GM13976 (cell line): ENCODE measurements around the gene SBSN.
A peak's percentile ranks its signal among the peaks of the same experiment; 100 is the strongest.

Experiments used
- DNase-seq: peaks from one replicate; pipeline ENCODE4 v3.0.0; 2012; ENCODE audit warnings: low spot score
- in situ Hi-C: fragments of 300-500 bp; cut with MboI; formaldehyde crosslinking; loops from one replicate; pipeline ENCODE4 v1.12.0; 2022; ENCODE audit warnings: low sequenced_read_pairs, mixed read lengths, inconsistent platforms; ENCODE audit not compliant: unreplicated experiment
- TF ChIP-seq, protein P1 (sequence below): IDR thresholded peaks from 2 replicates; pipeline ENCODE4 v1.5.1; 2012; ENCODE audit warnings: borderline replicate concordance, mild to moderate bottlenecking; ENCODE audit not compliant: insufficient read depth; ENCODE audit errors: extremely low read depth, missing control alignments, control extremely low read depth

The SBSN gene

DNA sequence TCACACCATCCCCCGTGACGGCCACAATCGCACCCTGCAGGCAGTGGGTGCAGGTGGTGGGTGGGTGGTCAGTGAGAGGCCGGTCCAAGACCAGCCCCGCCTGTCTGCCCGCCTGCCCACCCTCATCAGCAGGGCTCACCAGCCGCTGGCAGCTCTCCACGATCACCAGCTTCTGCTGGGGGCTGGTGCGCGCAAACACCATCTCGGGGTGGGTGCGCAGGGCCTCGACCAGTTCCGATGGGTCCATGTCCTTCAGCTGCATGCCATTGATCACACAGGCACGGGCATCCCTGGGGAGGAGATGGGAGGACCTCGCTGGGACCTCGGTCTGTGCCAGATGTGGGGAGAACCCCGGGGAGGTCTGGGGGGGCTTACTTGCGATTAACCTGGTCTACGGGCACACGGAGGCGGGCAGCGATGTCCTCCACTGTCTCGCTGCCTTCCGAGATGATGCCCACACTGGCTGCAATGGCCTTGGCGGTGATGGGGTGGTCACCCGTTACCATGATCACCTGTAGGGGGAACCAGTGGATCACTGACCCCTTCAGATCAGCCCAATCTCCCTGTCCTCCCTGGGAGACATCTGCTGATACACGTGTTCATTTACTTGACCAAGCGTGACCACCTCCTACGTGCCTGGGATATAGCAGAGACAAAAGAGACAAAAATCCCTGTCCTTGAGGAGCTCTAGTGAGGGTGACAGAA, 27.3 kb upstream of the SBSN start:
- in situ Hi-C loops: no loop called here
- TF ChIP-seq, protein P1, sequence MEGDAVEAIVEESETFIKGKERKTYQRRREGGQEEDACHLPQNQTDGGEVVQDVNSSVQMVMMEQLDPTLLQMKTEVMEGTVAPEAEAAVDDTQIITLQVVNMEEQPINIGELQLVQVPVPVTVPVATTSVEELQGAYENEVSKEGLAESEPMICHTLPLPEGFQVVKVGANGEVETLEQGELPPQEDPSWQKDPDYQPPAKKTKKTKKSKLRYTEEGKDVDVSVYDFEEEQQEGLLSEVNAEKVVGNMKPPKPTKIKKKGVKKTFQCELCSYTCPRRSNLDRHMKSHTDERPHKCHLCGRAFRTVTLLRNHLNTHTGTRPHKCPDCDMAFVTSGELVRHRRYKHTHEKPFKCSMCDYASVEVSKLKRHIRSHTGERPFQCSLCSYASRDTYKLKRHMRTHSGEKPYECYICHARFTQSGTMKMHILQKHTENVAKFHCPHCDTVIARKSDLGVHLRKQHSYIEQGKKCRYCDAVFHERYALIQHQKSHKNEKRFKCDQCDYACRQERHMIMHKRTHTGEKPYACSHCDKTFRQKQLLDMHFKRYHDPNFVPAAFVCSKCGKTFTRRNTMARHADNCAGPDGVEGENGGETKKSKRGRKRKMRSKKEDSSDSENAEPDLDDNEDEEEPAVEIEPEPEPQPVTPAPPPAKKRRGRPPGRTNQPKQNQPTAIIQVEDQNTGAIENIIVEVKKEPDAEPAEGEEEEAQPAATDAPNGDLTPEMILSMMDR: no peak
- DNase-seq: peak; percentile 66

DNA sequence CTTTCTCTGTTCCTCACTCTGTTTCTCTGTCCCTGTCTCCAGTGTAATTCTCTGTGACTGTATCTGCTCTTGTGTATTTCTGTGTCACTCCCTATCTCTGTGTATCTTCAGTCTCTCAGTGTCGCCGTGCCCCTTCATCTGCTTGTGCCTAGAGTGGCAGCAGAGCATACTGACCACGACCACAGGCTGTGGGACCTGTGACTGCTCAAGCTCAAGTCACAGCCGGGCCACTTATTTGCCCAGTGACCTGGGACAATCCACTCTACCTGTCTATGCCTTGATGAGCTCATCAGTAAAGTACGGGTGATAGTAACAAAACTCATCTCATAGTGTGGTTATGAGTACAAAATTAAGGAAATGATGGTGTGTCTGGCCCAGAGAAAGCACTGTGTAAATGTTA, 26.0 kb upstream of the SBSN start:
- in situ Hi-C loops: no loop called here
- no peak for DNase-seq

DNA sequence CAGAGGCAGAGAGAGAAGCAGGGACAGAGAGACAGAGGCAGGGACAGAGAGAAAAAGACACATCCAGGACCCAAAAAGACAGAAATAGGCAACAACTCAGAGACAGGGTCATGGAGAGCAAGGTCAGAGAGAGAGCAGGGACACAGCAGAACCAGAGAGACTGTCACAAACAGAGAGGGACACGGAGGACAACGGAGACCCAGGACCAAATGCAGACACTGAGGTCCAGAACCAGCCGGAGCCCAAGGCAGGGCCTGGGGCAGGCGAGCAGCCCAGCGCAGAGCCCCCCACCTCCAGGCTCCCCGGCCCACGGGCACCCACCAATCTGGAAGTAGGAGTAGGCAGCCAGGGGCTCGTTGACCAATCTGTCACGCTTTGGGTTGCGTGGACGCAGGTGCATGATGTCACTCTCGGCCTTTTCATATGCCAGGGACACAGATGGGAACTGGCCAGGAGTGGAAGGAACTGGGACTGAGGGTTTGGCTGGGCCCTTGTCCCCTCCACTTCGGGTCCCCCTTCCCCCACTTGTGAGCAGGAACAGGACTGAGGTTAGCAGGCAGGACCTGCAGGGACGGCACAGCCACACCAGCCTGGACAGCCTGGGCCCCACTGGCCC, 25.4 kb upstream of the SBSN start:
- TF ChIP-seq, protein P1: no peak
- in situ Hi-C loops: no loop called here
- DNase-seq: no peak

More for the DNA sequence above, 26.0 kb upstream of the SBSN start:
- TF ChIP-seq, protein P1: no peak

DNA sequence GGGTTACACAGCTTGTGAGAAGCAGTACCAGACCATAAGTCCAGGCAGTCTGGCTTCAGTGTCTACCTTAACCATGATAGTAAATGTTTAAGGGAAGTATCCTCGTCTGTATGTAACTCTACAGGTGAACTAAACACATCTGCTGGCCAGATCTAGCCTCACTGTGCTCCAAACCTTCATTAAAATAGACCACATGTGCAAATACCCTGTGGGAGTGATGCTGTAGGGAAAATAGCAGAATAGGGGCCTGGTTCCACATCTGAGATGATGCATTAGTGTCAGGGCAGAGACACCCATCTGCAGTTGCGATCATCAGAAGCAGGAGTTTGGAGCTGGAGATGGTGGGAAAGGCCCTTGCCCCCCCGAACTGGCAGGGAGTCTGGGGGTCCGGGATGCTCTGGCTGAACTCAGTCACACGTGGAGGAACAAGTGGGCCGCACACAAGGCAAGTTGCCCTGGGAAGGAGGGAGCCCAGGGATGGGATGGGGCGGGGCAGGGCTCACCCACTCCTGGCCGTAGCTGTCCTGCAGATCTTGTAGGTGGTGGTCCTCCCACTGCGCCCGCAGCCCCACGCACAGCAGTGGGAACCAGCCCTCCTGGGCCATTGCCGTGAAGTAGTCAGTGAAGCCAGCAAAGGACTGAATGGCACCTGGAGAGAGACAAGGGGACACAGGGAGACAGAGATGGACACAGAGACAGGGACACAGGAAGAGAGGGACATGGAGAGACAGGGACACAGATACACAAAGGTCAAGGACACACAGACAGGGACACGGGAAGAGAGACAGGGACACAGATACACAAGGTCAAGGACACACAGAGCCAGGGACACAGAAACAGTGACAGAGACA, 24.6 kb upstream of the SBSN start:
- no peak for DNase-seq
- TF ChIP-seq, protein P1: no peak
- in situ Hi-C loops: no loop called here

DNA sequence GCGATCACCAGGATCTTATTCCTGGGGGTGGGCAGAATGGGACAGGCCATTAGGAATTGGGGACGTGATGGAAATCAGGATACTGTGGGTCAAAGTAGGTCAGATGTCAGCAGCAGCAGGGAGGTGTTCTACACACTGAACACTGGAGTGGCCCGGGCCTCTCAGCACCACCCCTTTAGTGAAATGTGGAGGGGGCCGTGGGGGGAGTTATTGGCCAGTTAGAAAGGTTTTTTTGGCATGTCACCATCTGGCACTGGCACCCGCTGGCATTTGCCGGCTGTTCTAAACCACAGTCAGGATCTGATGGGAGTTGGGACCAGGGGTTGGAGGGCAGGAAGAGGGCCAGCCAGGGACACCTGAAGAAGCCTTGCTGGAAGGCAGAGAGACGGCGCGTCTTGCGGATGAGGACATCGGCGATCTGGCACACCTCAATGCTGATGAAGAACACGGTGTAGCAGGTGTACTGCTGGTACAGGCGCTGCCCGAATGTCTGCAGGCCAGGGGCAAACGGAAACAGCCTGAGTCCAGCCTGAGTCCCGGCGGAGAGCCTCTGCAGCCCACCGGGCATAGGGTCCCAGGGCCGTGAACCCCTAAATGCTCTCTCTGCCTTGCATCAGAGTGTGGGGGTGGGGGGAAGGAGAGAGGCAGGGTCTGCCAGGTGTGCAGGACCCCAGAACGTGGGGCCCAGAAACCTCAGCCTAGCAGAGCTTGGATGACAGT, 23.1 kb upstream of the SBSN start:
- TF ChIP-seq, protein P1: no peak
- no peak for DNase-seq
- in situ Hi-C loops: no loop called here
